Activated CD8-positive, alpha-beta memory T cell treated with anti-CD3 and anti-CD28 coated beads, Interleukin-2, amount 50 U/mL, for 1 hour (primary cell): Measurements from ENCODE around the gene CNKSR3.

Source experiments
- DNase-seq: peaks from one replicate; pipeline ENCODE4 v3.0.0-alpha.2; 2020; ENCODE audit errors: extremely low read depth

CNKSR3 gene

DNA sequence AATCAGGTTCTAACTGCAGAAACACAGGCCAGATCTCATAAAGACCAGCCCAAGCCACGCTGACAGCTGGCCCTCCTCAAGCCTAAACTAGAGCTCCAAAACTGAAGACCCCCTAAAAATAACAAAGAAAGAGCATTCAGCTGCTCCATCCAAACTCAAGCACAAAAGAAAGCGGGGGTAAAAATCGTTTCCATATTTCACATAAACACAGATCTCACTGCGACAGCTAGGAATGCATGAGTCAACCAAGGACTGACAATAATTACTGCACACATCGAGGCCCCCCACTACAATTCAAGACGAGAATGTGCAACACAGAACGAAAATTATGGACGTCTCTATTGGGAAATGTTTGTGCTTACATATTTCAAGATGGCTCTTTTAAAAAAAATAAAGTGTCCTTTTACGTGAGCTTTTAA, 31.1 kb downstream of the CNKSR3 start:
- DNase-seq, result no peak

DNA sequence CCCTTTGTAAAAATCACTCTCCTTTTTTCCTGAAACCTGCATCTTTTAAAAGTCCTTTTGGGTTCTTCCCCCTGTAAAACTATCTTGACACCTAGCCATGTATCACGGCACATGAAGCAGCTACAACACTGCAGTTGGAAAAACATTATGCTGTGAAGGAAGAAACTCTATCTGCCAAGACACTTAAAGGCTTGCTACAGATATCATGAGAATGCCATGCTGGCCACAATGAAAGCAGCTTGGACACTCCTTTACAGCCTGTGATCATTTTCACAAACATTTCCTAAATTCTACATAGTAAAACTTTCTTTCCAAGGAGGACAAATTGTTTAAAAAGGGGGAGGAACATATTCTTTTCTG, 31.8 kb downstream of the CNKSR3 start:
- no peak for DNase-seq

DNA sequence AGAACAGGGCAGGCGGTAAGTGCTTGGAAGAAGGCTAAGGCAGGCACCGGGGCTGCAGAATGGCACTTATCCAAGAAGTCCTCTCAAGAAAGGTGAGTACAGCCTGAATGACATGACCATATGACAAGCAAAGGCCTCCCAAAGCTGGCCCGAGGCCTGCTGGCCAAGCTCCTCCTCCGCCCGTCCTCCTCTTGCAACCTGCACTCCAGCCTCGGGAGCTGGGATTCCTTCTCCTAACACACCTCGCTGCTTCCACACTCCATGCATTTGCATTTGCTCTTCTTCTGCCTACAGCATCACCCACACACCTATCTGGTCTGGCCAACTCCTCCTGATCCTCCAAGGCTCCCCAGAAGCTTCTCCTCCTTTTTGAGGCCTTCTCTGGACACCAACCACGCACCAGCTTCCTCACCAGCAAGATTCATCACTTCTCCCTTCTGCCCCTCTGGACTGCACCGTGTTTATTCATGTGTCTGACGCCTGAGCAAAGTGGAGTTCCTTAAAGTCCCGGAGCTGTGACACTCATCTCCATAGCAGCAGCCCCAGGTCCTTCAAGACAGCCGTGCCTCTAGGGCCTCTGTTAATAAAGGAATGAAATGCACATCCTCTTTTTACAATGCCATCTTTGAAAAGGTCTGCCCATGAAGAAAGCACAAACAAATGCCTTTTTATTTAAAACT, 32.3 kb downstream of the CNKSR3 start:
- DNase-seq, result no peak

DNA sequence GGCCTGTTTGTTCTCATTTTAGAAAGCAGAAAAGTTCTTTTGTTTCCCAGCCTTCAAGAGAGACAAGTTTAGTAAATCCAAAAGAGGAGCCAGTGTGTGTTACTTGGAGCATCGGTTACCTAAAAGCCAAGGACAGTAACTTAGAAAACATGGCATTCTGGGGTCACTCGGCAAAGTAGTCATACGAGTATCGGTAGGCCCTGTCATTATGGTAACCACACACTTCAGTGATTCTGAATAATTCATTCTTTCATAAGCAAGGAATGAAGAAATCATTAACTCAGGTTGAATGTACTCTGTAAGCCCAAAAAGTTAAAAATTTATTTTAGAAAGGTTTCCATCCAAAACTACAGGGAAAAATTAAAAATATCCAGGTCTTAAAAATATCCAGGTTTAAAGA, 34.0 kb downstream of the CNKSR3 start:
- DNase-seq, result no peak

DNA sequence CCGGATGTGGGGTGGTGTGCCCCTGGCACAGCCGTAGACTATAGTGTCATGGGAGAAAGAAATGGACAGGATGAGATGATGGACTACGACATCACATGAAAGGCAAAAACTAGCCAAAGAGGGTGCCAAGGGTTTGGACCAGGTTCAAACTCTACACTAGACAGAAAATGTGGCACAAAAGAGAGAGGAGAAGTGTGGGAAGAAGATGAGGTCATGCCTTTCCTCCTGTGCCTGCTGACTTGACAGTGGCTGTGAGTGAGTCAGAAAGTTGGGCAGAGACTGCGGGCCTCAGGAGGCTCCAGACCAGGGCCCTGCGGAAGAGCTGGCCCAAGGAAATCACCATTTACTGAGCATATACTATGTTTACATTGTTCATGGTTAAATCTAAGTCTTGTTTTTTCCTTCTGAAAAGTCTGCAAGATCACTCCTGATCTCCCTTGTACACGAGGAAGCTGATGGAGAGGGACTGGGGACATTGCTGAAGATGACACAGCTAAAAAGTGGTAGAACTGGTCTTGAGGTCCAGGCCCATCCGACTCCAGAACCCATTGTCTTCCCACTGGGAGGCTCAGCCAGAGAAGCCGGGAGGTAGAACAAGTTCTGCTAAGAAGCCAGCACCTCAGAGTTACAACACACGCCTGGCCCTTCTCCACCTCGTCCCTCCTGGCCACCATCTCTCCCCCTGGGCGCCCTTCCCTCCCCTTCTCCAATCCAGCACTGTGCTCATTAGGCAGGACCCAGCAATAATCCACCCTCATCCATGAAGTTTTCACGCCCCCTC, 35.6 kb downstream of the CNKSR3 start:
- DNase-seq, result no peak

DNA sequence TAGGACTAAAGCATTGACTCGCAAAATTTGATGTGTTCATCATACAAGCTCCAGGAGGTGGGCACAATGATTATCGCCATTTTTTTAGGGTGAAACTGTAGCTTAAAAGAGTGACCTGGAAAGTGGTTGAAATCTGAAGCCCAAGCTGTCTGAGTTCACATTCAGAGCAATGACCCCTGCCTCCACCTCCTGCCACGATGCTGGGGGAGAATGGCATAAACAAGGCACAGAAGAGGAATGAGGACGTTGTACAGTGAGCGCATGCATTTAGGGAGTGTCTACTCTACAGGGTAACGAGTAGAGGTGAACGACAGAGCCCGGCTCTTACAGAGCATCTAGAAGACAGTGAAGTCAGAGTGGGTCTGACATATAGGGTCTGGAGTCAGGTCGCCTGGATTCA, 37.2 kb downstream of the CNKSR3 start:
- no peak for DNase-seq

DNA sequence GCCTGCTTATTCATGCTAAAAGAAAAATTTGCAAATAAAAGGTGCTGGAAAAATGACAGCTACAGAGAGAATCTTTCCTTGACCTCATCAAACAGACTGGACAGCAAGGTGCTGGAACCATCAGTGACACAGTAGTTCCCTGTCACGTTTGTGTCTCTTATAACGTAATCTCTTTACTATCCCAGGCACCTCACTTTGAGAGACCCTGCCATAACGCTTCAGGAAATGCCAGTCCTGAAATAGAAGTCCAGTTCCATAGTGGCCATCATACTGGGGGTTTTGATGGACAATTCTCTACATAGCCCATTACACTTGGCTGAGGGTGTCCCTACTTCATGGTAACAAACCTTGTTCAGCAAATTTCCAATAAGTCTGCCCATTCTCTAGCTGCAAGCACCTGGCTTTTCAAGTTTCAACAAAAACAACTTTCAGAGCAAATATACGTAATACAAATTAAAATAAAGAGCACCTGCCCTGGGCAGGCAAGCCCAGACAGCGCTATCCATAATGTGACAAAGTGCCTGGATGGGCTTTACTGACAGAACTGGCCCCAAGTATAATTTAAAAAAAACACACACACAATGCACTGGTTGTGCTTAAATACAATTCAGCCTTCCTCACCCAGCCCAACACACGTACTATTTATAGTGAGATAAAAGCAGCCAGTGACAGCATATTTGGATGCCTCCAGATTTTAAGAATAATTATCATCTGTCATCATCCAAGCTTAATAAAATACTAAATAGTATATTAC, 38.7 kb downstream of the CNKSR3 start:
- no peak for DNase-seq

DNA sequence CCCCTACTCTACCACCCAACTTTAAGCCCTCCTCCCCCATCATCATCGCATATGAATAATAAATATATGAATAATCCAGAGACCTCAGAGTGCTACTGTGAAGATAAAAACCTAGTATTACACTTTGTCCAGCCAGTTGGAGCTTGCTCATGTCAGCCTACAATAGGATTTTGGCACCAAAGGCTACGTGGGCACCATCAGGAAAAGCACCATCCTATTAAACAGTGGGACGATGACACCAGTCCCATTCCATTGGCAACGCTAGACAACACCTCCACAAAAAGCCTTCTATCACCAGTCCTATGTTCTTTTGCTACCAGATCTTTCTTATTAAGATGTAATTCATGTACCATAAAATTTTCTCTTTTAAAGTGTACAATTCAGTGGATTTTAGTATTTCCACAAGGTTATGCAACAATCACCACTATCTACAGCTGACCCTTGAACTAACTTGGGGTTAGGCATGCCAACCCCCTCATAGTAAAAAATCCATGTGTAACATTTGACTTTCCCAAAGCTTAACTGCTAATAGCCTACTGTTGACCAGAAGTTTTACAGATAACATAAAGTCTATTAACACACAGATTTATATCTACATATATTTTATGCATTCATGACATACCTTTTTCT, 41.1 kb downstream of the CNKSR3 start:
- DNase-seq, result no peak

DNA sequence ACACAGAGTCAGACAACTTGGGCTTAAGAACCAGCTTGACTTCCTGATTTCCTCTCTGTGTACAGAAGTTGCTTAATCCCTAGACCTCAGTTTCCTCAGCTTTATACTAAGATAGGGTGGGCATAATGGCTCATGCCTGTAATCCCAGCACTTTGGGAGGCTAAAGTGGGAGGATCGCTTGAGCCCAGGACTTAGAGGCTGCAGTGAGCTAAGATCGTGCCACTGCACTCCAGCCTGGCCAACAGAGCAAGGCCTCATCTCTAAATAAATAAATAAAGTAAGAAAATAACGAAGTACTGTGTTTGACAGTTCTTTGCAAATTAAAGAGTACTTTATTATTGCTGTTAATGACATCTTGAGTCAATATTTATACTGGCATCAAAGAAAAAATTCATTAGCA, 41.7 kb downstream of the CNKSR3 start:
- DNase-seq, result no peak

DNA sequence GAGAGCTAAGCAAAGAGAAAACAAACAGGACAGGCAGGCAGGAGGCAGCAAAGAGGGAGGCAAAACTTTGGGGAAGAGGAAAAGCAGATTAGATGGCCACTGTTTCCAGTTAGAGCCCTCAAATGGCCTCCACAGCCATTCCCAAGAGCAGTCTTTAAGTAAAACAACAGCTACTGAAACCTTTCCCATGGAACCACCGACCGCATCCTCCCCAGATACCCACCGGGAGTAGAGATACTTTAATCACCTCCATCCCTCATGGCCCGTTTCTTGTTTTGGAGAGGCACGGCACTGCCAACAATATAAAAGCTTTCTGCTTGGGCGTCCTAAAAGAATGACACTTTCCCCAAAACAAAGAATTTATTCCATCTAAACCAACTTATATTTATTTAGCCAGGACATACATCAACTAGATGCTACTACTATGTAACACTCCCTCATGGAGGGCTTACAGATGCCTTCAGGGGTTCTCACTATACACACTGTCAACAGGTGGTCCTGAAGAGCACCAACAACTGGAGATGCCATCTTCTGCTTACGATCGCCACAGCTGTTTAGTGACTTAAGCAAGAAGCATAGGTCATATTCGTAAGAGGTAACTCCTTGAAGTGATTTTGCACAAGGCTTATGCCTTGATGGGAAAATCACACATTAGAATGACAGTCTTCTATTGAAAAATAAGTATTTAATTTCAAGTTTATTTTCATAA, 43.4 kb downstream of the CNKSR3 start:
- DNase-seq, result no peak

DNA sequence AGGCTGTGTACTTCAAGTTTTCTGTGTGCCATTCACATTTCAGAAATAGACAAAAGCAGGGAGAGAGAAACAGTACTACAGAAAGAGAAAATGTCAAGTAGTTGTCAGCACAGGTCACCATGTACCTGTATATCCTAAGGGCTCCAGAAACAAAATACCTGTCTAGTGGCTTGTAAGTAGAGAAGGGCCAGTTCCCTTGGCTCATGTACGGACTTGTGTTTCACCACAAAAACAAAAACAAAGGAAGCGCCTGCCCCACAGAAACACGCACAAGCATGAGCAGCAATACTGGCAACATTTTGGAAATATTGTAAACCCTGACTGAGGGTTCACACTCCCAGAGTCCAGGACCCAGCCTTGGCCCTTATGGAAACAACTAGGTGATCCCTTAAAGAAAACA, 44.3 kb downstream of the CNKSR3 start:
- DNase-seq, result no peak

DNA sequence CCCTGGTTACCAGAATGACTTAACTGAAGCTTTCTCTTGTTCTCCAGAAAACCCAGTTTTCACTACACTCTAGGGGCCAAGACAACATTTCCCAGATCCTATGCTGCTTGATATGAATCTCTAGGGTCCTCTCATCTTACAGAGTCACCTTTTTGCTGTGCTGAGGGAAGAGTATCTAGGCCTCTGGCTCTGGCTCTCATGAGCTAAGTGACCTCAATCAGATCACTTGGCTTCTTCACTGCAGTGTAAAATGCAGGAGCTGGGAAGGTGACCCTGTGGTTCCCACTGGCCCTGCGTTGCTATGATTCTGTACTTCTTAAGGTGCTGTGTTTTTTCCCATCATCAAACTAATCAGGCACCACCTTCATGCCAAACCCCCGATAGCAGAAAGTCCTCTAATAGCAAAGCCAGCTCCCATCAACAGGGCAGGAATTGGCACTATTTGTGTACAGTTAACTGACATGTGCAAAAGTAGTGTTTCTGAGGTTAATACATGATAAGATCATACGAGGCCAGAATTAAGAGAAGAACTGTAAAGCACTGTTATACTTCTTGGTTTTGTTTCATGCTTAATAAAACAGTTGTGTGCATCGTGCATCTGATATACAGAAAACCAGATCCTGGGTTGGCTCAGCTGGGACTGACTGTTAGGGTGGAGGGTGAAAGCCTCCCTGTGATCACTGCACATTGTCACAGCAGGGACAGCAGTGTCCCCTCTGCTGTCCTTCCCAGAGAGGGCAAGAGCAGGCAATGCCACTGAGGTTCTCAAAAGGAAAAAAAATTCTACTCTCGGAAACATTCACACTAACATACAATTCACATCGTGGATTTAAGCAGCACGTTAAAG, 46.7 kb downstream of the CNKSR3 start:
- no peak for DNase-seq

DNA sequence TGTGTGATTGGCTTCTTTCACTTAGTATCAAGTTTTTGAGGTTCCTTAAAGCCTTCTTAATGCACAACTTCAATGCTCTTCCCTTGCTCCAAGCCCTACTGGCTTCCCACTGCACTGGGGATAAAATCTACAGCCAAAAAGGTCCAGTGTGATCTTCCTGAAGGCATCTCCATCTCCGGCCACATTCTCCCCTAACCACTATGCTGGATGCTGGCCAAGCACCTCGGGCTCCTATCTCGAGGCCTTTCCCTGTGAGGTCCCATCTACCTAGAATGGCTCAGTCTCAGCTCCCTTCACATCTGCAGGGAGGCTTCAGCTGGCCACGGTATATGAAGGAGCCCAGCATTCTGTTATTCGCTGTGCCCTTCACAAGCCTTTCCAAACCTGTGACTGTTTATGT, 48.1 kb downstream of the CNKSR3 start:
- DNase-seq, result no peak

DNA sequence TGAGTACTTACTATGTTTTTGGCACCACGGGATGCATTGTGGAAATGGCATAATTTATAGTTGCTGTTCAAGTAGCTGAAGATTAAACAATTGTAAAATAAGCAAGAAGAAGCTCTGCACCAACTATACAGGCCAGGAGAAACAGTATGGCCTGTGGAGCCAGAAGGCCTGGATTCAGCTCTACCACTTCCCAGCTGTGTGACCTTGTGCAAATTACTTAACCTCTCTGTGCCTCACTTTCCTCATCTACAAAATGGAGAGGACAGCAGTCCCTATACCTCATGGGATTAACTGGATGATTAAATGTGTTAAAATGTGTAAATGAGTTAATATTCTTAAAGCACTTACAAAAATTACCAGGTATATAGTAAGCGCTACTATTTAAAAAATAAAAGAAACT, 49.1 kb downstream of the CNKSR3 start:
- DNase-seq, result no peak

DNA sequence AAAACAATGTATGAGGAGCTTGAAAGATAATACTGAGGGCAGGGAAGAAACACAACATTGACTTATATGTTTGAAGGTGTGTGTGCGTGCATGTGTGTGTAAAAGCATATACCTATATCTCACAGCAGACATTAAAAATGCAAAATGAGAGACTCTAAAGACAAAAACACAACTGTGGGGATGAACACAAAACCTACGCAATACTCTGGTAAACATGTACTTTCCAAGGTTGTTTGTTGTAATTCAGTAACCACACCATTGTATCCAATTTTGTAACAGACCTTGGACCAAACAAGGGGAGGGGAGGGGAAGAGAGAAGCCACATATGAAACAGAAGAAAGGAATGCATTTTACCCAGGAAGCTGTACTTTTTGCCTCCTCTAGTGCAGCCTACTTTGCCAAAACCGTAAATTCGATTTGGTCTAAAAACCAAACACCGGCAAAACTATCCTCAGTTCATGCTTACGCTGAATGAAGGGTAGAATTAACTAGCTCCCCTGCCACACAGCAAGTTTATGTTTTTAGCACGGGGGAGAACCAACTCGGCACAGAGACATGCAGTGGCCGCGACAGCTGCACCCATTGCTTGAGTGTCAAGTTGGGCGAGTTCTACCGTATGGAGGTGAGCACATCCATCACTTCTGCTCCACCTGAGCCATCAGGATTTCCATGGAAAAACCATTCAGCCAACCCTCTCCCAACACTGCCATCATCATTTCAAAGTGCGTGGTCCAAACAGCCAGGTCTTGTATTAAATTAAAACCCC, 50.0 kb downstream of the CNKSR3 start:
- no peak for DNase-seq

DNA sequence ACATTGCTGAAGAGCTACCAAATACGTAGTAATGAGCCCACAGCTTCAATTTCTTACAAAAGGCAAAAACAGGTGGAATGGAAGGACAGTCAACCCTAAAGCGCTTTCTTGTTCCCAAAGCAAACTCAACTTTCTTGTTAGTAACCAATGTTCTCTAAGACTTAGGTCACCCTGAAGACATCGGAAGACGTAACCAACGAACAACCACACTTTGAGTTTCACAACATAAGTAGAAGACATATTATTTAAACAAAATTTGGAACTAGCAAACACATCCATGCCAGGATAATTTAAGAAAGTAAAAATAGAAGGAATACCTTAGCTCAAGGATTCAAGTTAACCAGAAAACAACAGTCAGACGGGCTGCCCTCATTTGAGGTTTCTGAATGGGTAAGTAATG, 51.0 kb downstream of the CNKSR3 start:
- DNase-seq, result no peak

DNA sequence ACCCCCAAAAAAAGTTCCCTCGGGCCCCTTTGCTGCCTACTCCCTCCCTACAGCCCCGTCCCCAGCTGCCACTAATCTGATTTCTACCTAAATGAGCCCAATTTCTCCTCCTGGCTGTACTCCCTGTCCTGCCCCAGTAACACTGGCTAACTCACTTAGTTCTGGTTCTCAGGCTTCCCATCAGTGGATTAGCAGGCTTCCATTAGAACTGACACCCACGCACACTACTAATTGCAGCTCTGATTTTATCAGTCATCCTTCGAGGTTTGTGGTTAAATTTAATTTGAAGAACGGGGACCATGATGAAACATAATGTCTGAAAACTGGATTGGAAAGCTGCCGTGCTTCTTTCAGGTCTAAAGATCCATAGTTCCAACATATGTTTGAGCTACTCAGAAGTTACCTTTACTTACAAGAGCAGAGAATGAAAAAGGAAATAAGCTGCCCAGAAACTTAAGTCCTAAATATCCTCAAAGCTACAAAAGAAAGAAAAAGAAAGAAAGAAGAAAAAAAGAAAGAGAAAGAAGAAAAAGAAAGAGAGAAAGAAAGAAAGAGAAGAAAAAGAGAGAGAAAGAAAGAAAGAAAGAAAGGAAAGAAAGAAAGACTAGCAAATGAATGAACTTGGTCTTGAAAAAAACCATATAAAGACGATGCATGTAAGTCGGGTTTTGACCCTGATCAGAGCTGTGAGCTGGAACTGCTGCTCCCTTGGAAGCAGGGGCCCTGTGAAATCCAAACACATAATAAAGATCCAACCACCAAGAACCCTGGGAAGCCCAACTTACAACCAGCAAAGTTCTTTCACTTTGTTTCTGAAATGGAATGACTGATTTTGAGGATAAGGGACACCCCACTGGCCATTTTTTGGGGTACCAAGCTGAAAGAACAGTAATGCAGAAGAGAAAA, 51.7 kb downstream of the CNKSR3 start:
- no peak for DNase-seq

DNA sequence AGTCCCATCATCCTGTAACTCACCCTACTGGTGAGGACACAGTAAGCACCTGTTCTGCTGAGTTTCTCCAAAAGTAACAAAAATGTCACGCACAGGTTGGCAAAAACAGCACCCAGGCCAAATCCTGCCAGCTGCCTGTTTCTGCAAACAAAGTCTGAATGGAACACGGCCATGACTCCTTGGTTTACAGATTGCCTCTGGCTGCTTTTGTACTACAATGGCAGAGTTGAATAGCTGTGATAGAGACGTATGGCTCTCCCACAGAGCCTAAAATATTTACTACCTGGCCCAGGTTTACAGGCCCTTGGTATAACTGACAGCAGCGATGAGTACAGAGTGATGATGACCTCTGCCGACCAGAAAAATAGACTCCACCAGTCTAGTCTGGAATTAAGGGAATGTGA, 52.6 kb downstream of the CNKSR3 start:
- no peak for DNase-seq
